GM23338 (cell line): ENCODE data around the gene DNAJC11. TPM values are rescaled to one million over a fixed set of nuclear protein-coding genes. Genes with fewer than 3 reads are reported as not detected.
A peak's percentile ranks its signal among the peaks of the same experiment; 100 is the strongest.

Experiments
- ATAC-seq: fragments of 200-7000 bp; cut with Tn5 transposase; 3 replicates; pipeline ENCODE4 v1.9.1; 2020
- DNase-seq: peaks from one replicate; pipeline ENCODE4 v3.0.0-alpha.2; 2015; ENCODE audit warnings: low spot score
- H2AFZ ChIP-seq: fragments of 200-600 bp; sonication (generic); 2 replicates; pipeline ENCODE4 v1.8.0; 2016; ENCODE audit warnings: antibody characterized with exemption, mild to moderate bottlenecking, moderate library complexity
- H3F3A ChIP-seq: fragments of 200-600 bp; sonication (generic); replicated peaks from 2 replicates; pipeline ENCODE4 v1.8.0; 2017; ENCODE audit warnings: antibody characterized with exemption, mixed run types, low read depth
- H3K27ac ChIP-seq: fragments of 200-600 bp; sonication (generic); 2 replicates; pipeline ENCODE4 v1.6.1; 2016; ENCODE audit warnings: low read depth
- H3K27me3 ChIP-seq: fragments of 200-600 bp; sonication (generic); 2 replicates; pipeline ENCODE4 v1.8.0; 2016; ENCODE audit warnings: mild to moderate bottlenecking, mixed run types, moderate library complexity; ENCODE audit not compliant: insufficient read depth
- H3K36me3 ChIP-seq: fragments of 200-600 bp; sonication (generic); 2 replicates; pipeline ENCODE4 v1.8.0; 2016; ENCODE audit warnings: mild to moderate bottlenecking; ENCODE audit not compliant: insufficient read depth
- H3K4me1 ChIP-seq: fragments of 200-600 bp; sonication (generic); 2 replicates; pipeline ENCODE4 v1.8.0; 2016; ENCODE audit warnings: mild to moderate bottlenecking, moderate library complexity; ENCODE audit not compliant: insufficient read depth
- H3K4me2 ChIP-seq: fragments of 200-600 bp; sonication (generic); 2 replicates; pipeline ENCODE4 v1.7.1; 2017; ENCODE audit warnings: mixed run types
- H3K4me3 ChIP-seq: fragments of 200-600 bp; sonication (generic); 2 replicates; pipeline ENCODE4 v1.6.1; 2016; ENCODE audit warnings: mixed run types
- H3K79me2 ChIP-seq: fragments of 200-600 bp; sonication (generic); replicated peaks from 2 replicates; pipeline ENCODE4 v1.8.0; 2017; ENCODE audit warnings: mild to moderate bottlenecking; ENCODE audit not compliant: insufficient read depth
- H3K9me2 ChIP-seq: fragments of 200-600 bp; sonication (generic); 2 replicates; pipeline ENCODE4 v1.8.0; 2017; ENCODE audit not compliant: insufficient read depth
- H4K20me1 ChIP-seq: fragments of 200-600 bp; sonication (generic); replicated peaks from 2 replicates; pipeline ENCODE4 v1.8.0; 2017; ENCODE audit warnings: mild to moderate bottlenecking; ENCODE audit not compliant: insufficient read depth
- H3K27ac Mint-ChIP-seq: 2 replicates; pipeline ENCODE4 v1.8.0; 2020; ENCODE audit warnings: inconsistent platforms, mild to moderate bottlenecking, moderate library complexity, mixed read lengths
- H3K27me3 Mint-ChIP-seq: 3 replicates; pipeline ENCODE4 v1.8.0; 2022; ENCODE audit warnings: low read depth, mild to moderate bottlenecking, moderate library complexity, mixed read lengths, inconsistent platforms; ENCODE audit not compliant: insufficient read depth, poor library complexity
- H3K36me3 Mint-ChIP-seq: 3 replicates; pipeline ENCODE4 v1.8.0; 2021; ENCODE audit warnings: low read depth, mild to moderate bottlenecking, inconsistent platforms, moderate library complexity, mixed read lengths
- H3K4me1 Mint-ChIP-seq: 3 replicates; pipeline ENCODE4 v1.8.0; 2020; ENCODE audit warnings: mild to moderate bottlenecking, inconsistent platforms, mixed read lengths
- H3K4me3 Mint-ChIP-seq: 3 replicates; pipeline ENCODE4 v1.8.0; 2021; ENCODE audit warnings: moderate library complexity, mild to moderate bottlenecking, inconsistent platforms, mixed read lengths
- H3K9me3 Mint-ChIP-seq: 3 replicates; pipeline ENCODE4 v1.8.0; 2020; ENCODE audit warnings: moderate library complexity, mild to moderate bottlenecking, inconsistent platforms, mixed read lengths
- CREB1 ChIP-seq: fragments of 250-450 bp; sonication (Bioruptor Pico); IDR thresholded peaks from 2 replicates; pipeline ENCODE4 v1.5.0; 2020; ENCODE audit warnings: low read depth, mild to moderate bottlenecking, moderate library complexity
- ETS1 ChIP-seq: IDR thresholded peaks from 2 replicates; pipeline ENCODE4 v1.6.1; 2016; ENCODE audit warnings: antibody characterized with exemption
- EZH2 ChIP-seq: fragments of 200-600 bp; sonication (generic); IDR thresholded peaks from one replicate; pipeline ENCODE4 v1.8.0; 2017; ENCODE audit warnings: antibody characterized with exemption, mild to moderate bottlenecking, low read depth; ENCODE audit not compliant: unreplicated experiment
- EZH2phosphoT487 ChIP-seq: fragments of 200-600 bp; sonication (generic); IDR thresholded peaks from one replicate; pipeline ENCODE4 v1.8.1; 2018; ENCODE audit warnings: antibody characterized with exemption; ENCODE audit not compliant: unreplicated experiment
- NANOG ChIP-seq: IDR thresholded peaks from 2 replicates; pipeline ENCODE4 v1.6.1; 2016; ENCODE audit warnings: antibody characterized with exemption, borderline replicate concordance
- ZNF114 ChIP-seq: fragments of 250-450 bp; sonication (Bioruptor Pico); IDR thresholded peaks from 2 replicates; pipeline ENCODE4 v1.5.0; 2020; ENCODE audit warnings: mild to moderate bottlenecking, moderate library complexity
- polyA plus RNA-seq: library from polyadenylated mRNA; unstranded; fragments of >200 nt; fragmentation: Nextera tagmentation; extraction: Ambion mirVana; gene quantifications from 2 replicates; pipeline ENCODE4 v1.2.1, GENCODE V29; 2016
- total RNA-seq: library from RNA; depleted of rRNA; stranded (reverse); fragments of >200 nt; shearing (Covaris generic); gene quantifications from 2 replicates; pipeline ENCODE4 v1.2.3, GENCODE V29; 2014
- TF ChIP-seq, protein P1 (sequence below): IDR thresholded peaks from one replicate; pipeline ENCODE4 v1.6.1; 2018; ENCODE audit warnings: antibody characterized with exemption; ENCODE audit not compliant: unreplicated experiment
- TF ChIP-seq, protein P2 (sequence below), 2 experiments: fragments of 200-600 bp in 1 of 2; sonication (generic) in 1 of 2; conservative IDR thresholded peaks; 2 replicates each; pipeline versions ENCODE4 v1.5.1 to v1.6.1; 2016 to 2017; ENCODE audit warnings: antibody characterized with exemption in 2 of 2, low read depth in 2 of 2, mild to moderate bottlenecking in 2 of 2, moderate library complexity in 1 of 2

DNAJC11 gene
- total and polyA plus RNA-seq, 2 experiments from 2014 or later: 48.4 to 67.2 TPM

GRCh38 chr1:6601923-6602668 lies 99.5 kb downstream of the DNAJC11 start:
- peak overlapping the region; percentile 98 for H3K4me3 ChIP-seq
- Mint-ChIP-seq H3K27ac (no peak overlapping the region), H3K27me3 (peaks cover 20% of the 10 kb centered on the region), H3K9me3 (no peaks in the 10 kb centered on the region), H3K4me3 (peak overlapping the region; percentile 91), H3K36me3 (peaks cover 34% of the 10 kb centered on the region; the same call in 2 of the 3 replicates), H3K4me1 (peaks cover 20% of the 10 kb centered on the region)
- H3K4me2 ChIP-seq: peak overlapping the region; percentile 81
- peaks cover 5% of the 10 kb centered on the region; the same call in 1 of the 2 replicates for H3K27me3 ChIP-seq
- TF ChIP-seq, protein P1, sequence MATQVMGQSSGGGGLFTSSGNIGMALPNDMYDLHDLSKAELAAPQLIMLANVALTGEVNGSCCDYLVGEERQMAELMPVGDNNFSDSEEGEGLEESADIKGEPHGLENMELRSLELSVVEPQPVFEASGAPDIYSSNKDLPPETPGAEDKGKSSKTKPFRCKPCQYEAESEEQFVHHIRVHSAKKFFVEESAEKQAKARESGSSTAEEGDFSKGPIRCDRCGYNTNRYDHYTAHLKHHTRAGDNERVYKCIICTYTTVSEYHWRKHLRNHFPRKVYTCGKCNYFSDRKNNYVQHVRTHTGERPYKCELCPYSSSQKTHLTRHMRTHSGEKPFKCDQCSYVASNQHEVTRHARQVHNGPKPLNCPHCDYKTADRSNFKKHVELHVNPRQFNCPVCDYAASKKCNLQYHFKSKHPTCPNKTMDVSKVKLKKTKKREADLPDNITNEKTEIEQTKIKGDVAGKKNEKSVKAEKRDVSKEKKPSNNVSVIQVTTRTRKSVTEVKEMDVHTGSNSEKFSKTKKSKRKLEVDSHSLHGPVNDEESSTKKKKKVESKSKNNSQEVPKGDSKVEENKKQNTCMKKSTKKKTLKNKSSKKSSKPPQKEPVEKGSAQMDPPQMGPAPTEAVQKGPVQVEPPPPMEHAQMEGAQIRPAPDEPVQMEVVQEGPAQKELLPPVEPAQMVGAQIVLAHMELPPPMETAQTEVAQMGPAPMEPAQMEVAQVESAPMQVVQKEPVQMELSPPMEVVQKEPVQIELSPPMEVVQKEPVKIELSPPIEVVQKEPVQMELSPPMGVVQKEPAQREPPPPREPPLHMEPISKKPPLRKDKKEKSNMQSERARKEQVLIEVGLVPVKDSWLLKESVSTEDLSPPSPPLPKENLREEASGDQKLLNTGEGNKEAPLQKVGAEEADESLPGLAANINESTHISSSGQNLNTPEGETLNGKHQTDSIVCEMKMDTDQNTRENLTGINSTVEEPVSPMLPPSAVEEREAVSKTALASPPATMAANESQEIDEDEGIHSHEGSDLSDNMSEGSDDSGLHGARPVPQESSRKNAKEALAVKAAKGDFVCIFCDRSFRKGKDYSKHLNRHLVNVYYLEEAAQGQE: no peak
- TF ChIP-seq, protein P2, sequence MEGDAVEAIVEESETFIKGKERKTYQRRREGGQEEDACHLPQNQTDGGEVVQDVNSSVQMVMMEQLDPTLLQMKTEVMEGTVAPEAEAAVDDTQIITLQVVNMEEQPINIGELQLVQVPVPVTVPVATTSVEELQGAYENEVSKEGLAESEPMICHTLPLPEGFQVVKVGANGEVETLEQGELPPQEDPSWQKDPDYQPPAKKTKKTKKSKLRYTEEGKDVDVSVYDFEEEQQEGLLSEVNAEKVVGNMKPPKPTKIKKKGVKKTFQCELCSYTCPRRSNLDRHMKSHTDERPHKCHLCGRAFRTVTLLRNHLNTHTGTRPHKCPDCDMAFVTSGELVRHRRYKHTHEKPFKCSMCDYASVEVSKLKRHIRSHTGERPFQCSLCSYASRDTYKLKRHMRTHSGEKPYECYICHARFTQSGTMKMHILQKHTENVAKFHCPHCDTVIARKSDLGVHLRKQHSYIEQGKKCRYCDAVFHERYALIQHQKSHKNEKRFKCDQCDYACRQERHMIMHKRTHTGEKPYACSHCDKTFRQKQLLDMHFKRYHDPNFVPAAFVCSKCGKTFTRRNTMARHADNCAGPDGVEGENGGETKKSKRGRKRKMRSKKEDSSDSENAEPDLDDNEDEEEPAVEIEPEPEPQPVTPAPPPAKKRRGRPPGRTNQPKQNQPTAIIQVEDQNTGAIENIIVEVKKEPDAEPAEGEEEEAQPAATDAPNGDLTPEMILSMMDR (conservative IDR thresholded peaks at IDR 0.05; ENCODE audit: low read depth in 2 of 2): 0 out of 4 replicates have a peak, but pooled peaks of 1 of the 2 experiments have one; percentile 17
- no peak overlapping the region for H2AFZ ChIP-seq
- peaks cover 27% of the 10 kb centered on the region for H4K20me1 ChIP-seq
- ATAC-seq (peak; percentile 33), DNase-seq (peak; percentile 55)
- H3K27ac ChIP-seq: no peak overlapping the region
- peaks cover 10% of the 10 kb centered on the region; the same call in 1 of the 2 replicates for H3F3A ChIP-seq
- H3K9me2 ChIP-seq: no peaks in the 10 kb centered on the region
- H3K79me2 ChIP-seq: peaks cover 48% of the 10 kb centered on the region
- peaks cover 9% of the 10 kb centered on the region for H3K4me1 ChIP-seq
- no peaks in the 10 kb centered on the region; the same call in 1 of the 2 replicates for H3K36me3 ChIP-seq

DNA sequence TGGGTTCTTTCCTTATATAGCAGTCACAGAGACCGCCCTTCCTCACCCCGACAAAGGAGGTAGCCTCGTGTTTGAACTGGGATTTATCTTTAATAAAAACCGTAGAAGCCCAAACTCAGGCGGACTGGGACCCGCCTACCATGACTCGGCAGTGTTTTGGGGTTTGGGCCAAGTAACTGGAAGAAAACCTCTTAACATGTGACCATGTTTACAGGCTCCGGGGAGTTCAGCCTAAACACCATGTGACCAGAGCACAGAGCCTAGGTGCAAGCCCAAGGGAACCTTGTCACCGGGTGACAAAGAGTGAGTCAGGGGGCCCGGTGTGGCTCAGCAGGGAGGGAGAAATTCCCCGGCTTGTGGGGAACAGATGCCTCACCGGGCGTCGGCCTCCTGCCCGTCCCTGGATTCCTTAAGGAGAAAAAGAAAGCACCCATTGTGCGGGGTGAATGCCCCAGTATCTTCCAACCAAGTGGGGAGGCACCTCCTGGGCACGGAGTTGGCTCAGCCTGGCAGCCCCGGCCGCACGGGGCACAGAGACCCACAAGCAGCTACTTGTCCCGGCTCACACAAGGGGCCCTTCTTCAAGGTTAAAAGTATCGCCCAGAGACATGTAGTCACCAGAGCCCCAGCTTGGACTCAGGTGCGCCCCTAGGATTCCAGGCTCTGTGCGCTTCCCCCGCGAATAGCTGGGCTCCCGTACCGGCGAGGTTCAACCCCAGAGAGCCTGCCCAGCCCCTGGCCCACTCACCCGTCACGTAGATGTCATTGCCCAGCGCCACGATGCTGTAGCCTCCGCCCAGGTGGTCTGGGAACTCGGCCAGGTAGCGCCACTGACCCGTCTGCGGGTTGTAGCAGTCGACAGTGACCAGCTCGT lies 100.3 kb downstream of the DNAJC11 start:
- peak; percentile 3 for ATAC-seq
- Histone ChIP-seq H3K9me2 (no peaks in the 10 kb centered on the region), H3K79me2 (peaks cover 56% of the 10 kb centered on the region), H3F3A (peaks cover 10% of the 10 kb centered on the region; the same call in 1 of the 2 replicates), H3K36me3 (no peaks in the 10 kb centered on the region; the same call in 1 of the 2 replicates), H4K20me1 (peaks cover 35% of the 10 kb centered on the region), H3K4me1 (peaks cover 9% of the 10 kb centered on the region), H2AFZ (no peak overlapping the region), H3K4me3 (peak overlapping the region; percentile 98), H3K27ac (no peak overlapping the region), H3K27me3 (peaks cover 5% of the 10 kb centered on the region; the same call in 1 of the 2 replicates), H3K4me2 (peak overlapping the region; percentile 81)
- peak overlapping the region; percentile 88 for H3K27ac Mint-ChIP-seq
- peaks cover 20% of the 10 kb centered on the region for H3K27me3 Mint-ChIP-seq
- peak; percentile 67 for DNase-seq
- H3K4me3 Mint-ChIP-seq: peak overlapping the region; percentile 91
- H3K36me3 Mint-ChIP-seq: peaks cover 42% of the 10 kb centered on the region; the same call in 2 of the 3 replicates
- H3K4me1 Mint-ChIP-seq: peaks cover 20% of the 10 kb centered on the region
- H3K9me3 Mint-ChIP-seq: no peaks in the 10 kb centered on the region
- no peak for TF ChIP-seq EZH2phosphoT487
- TF ChIP-seq NANOG: no peak
- no peak for TF ChIP-seq ETS1
- TF ChIP-seq CREB1 (CRISPR knock-in tag): 0 out of 2 replicates have a peak, but pooled peaks have one; percentile 38
- no peak for TF ChIP-seq EZH2
- TF ChIP-seq, protein P2 (conservative IDR thresholded peaks at IDR 0.05; ENCODE audit: low read depth in 2 of 2): 0 out of 4 replicates have a peak, but pooled peaks have one; percentile 1 to 13
- TF ChIP-seq ZNF114 (CRISPR knock-in tag): no peak
